Transverse colon (tissue), 4 donors: ENCODE measurements around the gene NFATC2IP. TPM values are rescaled to one million over a fixed set of nuclear protein-coding genes. Genes with fewer than 3 reads are reported as not detected.

Experiments used
- DNase-seq: peaks from one replicate; pipeline ENCODE4 v3.0.0-alpha.2; 2019
- H3K27ac ChIP-seq, 4 donors: fragments of 200-600 bp; sonication (generic); 2 replicates each; pipeline ENCODE4 v1.5.1; 2016 to 2018; ENCODE audit warnings: inconsistent platforms in 4 of 4
- H3K27me3 ChIP-seq: fragments of 200-600 bp; sonication (generic); 2 replicates; pipeline ENCODE4 v1.5.1; 2017; ENCODE audit warnings: inconsistent platforms
- H3K36me3 ChIP-seq, 4 donors: fragments of 200-600 bp; sonication (generic); 2 replicates each; pipeline ENCODE4 v1.5.1; 2017 to 2019; ENCODE audit warnings: inconsistent platforms in 4 of 4
- H3K4me1 ChIP-seq, 4 donors: fragments of 200-600 bp; sonication (generic); 2 replicates each; pipeline ENCODE4 v1.5.1; 2017 to 2020; ENCODE audit warnings: inconsistent platforms in 4 of 4
- H3K4me3 ChIP-seq, 4 donors: fragments of 200-600 bp; sonication (generic); 1 replicate in 1 of 4; 2 replicates in 3 of 4; pipeline versions ENCODE4 v1.5.1 to v1.6.1; 2017 to 2019; ENCODE audit warnings: inconsistent platforms in 4 of 4
- H3K9me3 ChIP-seq, 2 donors: fragments of 200-600 bp; sonication (generic); 2 replicates each; pipeline ENCODE4 v1.5.1; 2017 to 2019; ENCODE audit warnings: inconsistent platforms in 2 of 2
- CTCF ChIP-seq, 5 experiments: fragments of 200-600 bp in 3 of 5; fragments of 450-650 bp in 2 of 5; sonication (generic) in 3 of 5; IDR thresholded peaks; 1 replicate in 2 of 5; 2 replicates in 3 of 5; pipeline ENCODE4 v1.5.1; 2016 to 2017; ENCODE audit warnings: antibody characterized with exemption in 5 of 5, inconsistent platforms in 3 of 5, mild to moderate bottlenecking in 2 of 5, moderate library complexity in 1 of 5
- POLR2AphosphoS5 ChIP-seq, 3 donors: sonication (generic); formaldehyde crosslinking; IDR thresholded peaks; one replicate each; pipeline ENCODE4 v1.6.1; 2016; ENCODE audit warnings: antibody characterized with exemption in 3 of 3
- WGBS, 2 donors: methylation state at CpG; one replicate each; pipeline ENCODE4 v1.1.5; 2018; ENCODE audit warnings: low coverage in 1 of 2; 5-methylcytosine and 5-hydroxymethylcytosine counted together
- in situ Hi-C, 4 donors: fragments of 200-750 bp; cut with MboI; loops; one replicate each; pipeline versions ENCODE4 v1.15.0 to v1.15.1; 2017; ENCODE audit warnings: low sequenced_read_pairs in 3 of 4, low pct_ligation_motif_present in 1 of 4, low pct_unique_long_range_greater_than_20kb in 1 of 4
- intact Hi-C: fragments of 100-400 bp; cut with DNase I; formaldehyde crosslinking; loops from one replicate; pipeline ENCODE4 v1.15.1; 2023; ENCODE audit warnings: low total_unique reads
- total RNA-seq, 4 donors: library from RNA; depleted of rRNA; stranded (reverse); fragments of >200 nt; gene quantifications; one replicate each; pipeline ENCODE4 v1.1.0, GENCODE V29; 2016

Gene NFATC2IP
- total RNA-seq, 4 donors from 2014 or later, result 59.1 to 89.4 (median 70.2) TPM

DNA sequence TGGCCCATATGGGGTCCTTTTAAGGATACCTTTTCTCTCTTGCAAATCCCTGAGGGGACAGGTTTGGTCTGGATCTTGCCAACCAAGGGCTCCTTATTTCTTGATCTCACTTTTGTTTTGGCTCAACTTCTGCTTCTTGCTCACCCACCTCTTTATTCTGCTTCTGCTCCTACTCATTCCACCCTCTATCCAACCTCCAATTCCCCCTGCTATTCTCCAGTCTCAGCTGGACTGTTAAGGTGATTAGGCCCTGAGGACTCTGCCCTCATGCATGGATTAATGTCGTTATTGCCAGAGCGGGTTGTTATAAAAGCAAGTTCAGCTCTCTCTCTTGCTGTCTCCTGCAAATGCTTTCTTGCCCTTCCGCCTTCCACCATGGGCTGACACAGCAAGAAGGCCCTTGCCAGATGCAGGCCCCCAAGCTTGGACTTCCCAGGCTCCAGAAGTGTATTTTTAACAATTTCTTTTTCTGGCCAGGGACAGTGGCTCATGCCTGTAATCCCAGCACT, 63.9 kb downstream of the NFATC2IP start:
- peaks cover 0 to 5% (median 0%) of the 10 kb centered on the region in 4 donors for H3K4me1 ChIP-seq
- H3K36me3 ChIP-seq, result no peaks in the 10 kb centered on the region
- in situ Hi-C loops (no loop called here), intact Hi-C loops (no loop called here)
- peak; percentile 22 for DNase-seq
- H3K27ac ChIP-seq, result peak overlapping the region; percentile 0 to 45 (median 22)
- no peaks in the 10 kb centered on the region for H3K9me3 ChIP-seq
- no peaks in the 10 kb centered on the region for H3K27me3 ChIP-seq
- no peak overlapping the region for H3K4me3 ChIP-seq
- TF ChIP-seq POLR2AphosphoS5 (IDR thresholded peaks at IDR 0.05), result no peak
- TF ChIP-seq CTCF (IDR thresholded peaks at IDR 0.05), result no peak
- 30 to 69% methylated on average over 2 to 3 of the region's 3 CpGs for WGBS, 2 donors

Other genes with a start within 250 kb of the NFATC2IP start
- gene EIF3C, start 239.5 kb upstream of the NFATC2IP start, total RNA-seq, result 100 to 1,000 TPM; 161 to 301 (median 198) TPM
- gene NPIPB9, start 199.2 kb upstream of the NFATC2IP start, total RNA-seq, result 10 to 100 TPM in 3 of 4 donors, not detected in 1; 13.2 to 23.9 (median 19.4) TPM
- gene ATXN2L, start 127.9 kb upstream of the NFATC2IP start, total RNA-seq, result 100 to 1,000 TPM in 3 of 4 donors, 10 to 100 TPM in 1; 90.2 to 165 (median 105) TPM
- 100 to 1,000 TPM; 126 to 190 (median 143) TPM for gene TUFM, start 104.6 kb upstream of the NFATC2IP start, total RNA-seq
- 100 to 1,000 TPM in 1 of 4 donors, 10 to 100 TPM in 3; 28.5 to 111 (median 60.4) TPM for gene SH2B1, start 87.1 kb upstream of the NFATC2IP start, total RNA-seq
- gene ATP2A1, start 72.4 kb upstream of the NFATC2IP start, total RNA-seq, result 1 to 10 TPM in 3 of 4 donors, not detected in 1; 1.1 to 3.2 (median 1.4) TPM
- 100 to 1,000 TPM in 2 of 4 donors, 10 to 100 TPM in 2; 57.1 to 182 (median 130) TPM for gene RABEP2, start 25.7 kb upstream of the NFATC2IP start, total RNA-seq
- 1 to 10 TPM in 2 of 4 donors, not detected in 2; 4.5 to 9.8 TPM for gene CD19, start 19.0 kb upstream of the NFATC2IP start, total RNA-seq
- 10 to 100 TPM; 22.7 to 75.2 (median 28.2) TPM for gene SPNS1, start 23.8 kb downstream of the NFATC2IP start, total RNA-seq
- 10 to 100 TPM in 1 of 4 donors, 1 to 10 TPM in 3; 5.6 to 39.6 (median 8.4) TPM for gene LAT, start 34.1 kb downstream of the NFATC2IP start, total RNA-seq